Cardiac septum (tissue), 1 donor: ENCODE results near the gene ANKS6. TPM values are rescaled to one million over a fixed set of nuclear protein-coding genes. Genes with fewer than 3 reads are reported as not detected.
"Not testable (repeated sequence)": the region's sequence is repeated elsewhere in the genome, so short reads cannot be mapped to it uniquely, and the experiment has no call there.

Source experiments
- DNase-seq: peaks from one replicate; pipeline ENCODE4 v3.0.0-alpha.2; 2020; ENCODE audit warnings: low spot score
- intact Hi-C: fragments of 100-400 bp; cut with DNase I; formaldehyde crosslinking; loops from one replicate; pipeline ENCODE4 v1.14.0; 2022
- total RNA-seq: library from RNA; stranded (reverse); fragmentation: NEBNext Ultra II Directional; extraction: Animal tissue kit (Norgen Biotek cat#: 25700); gene quantifications from one replicate; pipeline ENCODE4 v1.2.1, GENCODE V29; 2021
- donor health status: DM: no; HTN: no; CAD: no.

The ANKS6 gene
- total RNA-seq, 1 donor from 2014 or later, result 7.6 TPM

DNA sequence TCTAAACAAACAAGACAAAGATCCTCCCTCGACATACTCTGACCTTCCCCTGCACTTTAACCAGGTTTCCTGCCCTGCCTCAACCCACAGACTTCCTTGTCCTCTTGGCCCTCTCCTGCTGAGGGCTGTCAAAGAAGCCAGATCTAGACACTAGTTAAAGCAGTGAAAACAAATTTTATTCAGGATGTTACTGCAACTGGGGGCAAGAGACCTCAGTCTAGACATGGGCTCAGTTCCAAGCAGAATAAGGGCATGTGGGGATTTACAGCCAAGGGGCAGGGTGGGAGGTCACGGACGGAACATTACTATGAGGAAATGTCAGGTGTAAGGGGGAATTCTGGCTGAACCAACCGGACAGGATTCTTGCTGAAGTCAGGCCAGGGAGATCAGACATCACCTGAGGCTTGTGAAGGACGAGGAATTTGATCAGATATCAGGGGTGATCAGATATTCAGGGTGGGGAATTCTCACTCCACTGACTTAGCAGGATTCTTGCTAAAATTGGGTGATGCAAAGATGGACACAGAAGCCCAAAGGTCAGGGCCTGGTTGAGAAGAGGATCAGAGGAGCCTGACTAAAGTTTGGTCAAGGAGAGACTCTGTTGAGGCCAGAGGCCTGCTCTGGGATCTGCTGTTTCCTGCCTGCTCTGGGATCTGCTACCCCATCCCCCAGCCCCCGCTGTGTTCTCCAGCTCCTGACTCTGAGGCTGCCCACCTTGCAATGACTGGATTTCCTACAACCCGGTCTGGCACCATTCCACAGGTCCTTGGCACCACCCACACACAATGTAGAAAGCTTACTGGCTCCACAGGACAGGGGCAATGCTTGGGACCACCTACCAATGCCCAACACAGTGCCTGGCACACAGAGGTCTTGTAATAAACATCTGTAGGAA, 109.1 kb downstream of the ANKS6 start:
- DNase-seq, result no peak
- intact Hi-C loops, result no loop called here

DNA sequence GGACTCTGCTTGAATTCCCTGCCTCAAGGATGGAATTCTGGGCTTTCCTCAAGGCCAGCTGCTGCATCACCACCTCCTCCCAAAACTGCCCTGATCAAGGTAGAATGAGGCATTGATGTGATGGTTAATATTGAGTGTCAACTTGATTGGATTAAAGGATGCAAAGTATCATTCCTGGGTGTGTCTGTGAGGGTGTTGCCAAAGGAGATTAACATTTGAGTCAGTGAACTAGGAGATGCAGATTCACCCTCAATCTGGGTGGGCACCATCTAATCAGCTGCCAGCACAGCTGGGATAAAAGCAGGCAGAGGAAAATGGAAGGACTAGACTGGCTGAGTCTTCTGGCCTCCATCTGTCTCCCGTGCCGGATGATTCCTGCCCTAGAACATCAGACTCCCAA, 111.5 kb downstream of the ANKS6 start:
- DNase-seq, intact Hi-C loops: not testable (repeated sequence)

Other genes starting within 250 kb of the ANKS6 start
- 1.1 TPM for gene GABBR2, start 87.6 kb downstream of the ANKS6 start, total RNA-seq
- 0.38 TPM for gene GALNT12, start 11.1 kb upstream of the ANKS6 start, total RNA-seq
- 49.4 TPM for gene COL15A1, start 147.4 kb upstream of the ANKS6 start, total RNA-seq